Heart right ventricle (tissue), 16 donors: ENCODE data around the gene KIF22. TPM values are rescaled to one million over a fixed set of nuclear protein-coding genes. Genes with fewer than 3 reads are reported as not detected.

ENCODE experiments used
- ATAC-seq, 8 donors: fragments of 200-7000 bp; cut with Tn5 transposase; one replicate each; pipeline ENCODE4 v1.9.1; 2020; ENCODE audit warnings: mild to moderate bottlenecking in 8 of 8, moderate library complexity in 8 of 8, moderate number of reproducible peaks in 1 of 8
- DNase-seq, 2 donors: peaks; one replicate each; pipeline ENCODE4 v3.0.0-alpha.2; 2020
- H3K27ac ChIP-seq, 10 donors: fragments of 200-600 bp; sonication (generic) in 2 of 10; one replicate each; pipeline versions ENCODE4 v1.5.0 to v1.8.0; 2020 to 2022; ENCODE audit warnings: mild to moderate bottlenecking in 3 of 10
- H3K27me3 ChIP-seq, 7 donors: fragments of 200-600 bp; one replicate each; pipeline ENCODE4 v1.8.0; 2021 to 2022; ENCODE audit warnings: mild to moderate bottlenecking in 2 of 7
- H3K36me3 ChIP-seq, 9 donors: fragments of 200-600 bp; sonication (generic) in 1 of 9; one replicate each; pipeline versions ENCODE4 v1.5.0 to v1.8.0; 2020 to 2022; ENCODE audit warnings: mild to moderate bottlenecking in 2 of 9
- H3K4me1 ChIP-seq, 9 donors: fragments of 200-600 bp; sonication (generic) in 1 of 9; one replicate each; pipeline versions ENCODE4 v1.5.0 to v1.8.0; 2020 to 2022; ENCODE audit warnings: mild to moderate bottlenecking in 4 of 9
- H3K4me3 ChIP-seq, 10 donors: fragments of 200-600 bp; sonication (generic) in 2 of 10; one replicate each; pipeline versions ENCODE4 v1.5.0 to v1.8.0; 2020 to 2022; ENCODE audit warnings: mild to moderate bottlenecking in 7 of 10, moderate library complexity in 2 of 10
- H3K9me3 ChIP-seq, 11 donors: fragments of 200-600 bp in 10 of 11; sonication (generic) in 2 of 11; one replicate each; pipeline versions ENCODE4 v1.5.0 to v1.8.0; 2013 to 2022; ENCODE audit warnings: mild to moderate bottlenecking in 2 of 11, control low read depth in 1 of 11, moderate library complexity in 1 of 11
- WGBS, 2 donors: extraction: QIAGEN DNeasy Blood & Tissue Kit; methylation state at CpG; one replicate each; pipeline ENCODE4 v1.1.7; 2013; ENCODE audit warnings: inconsistent platforms in 1 of 2; 5-methylcytosine and 5-hydroxymethylcytosine counted together
- intact Hi-C, 10 donors: fragments of 100-400 bp; cut with DNase I; formaldehyde crosslinking; loops; one replicate each; pipeline versions ENCODE4 v1.11.1 to v1.14.2; 2022
- polyA plus RNA-seq, 2 donors: library from polyadenylated mRNA; stranded (reverse); fragments of 200-250 nt; gene quantifications; one replicate each; pipeline ENCODE4 v1.2.3, GENCODE V29; 2013
- total RNA-seq, 10 donors: library from RNA; stranded (reverse); fragmentation: NEBNext Ultra II Directional in 3 of 10; extraction: Animal tissue kit (Norgen Biotek cat#: 25700) in 3 of 10; gene quantifications; one replicate each; pipeline versions ENCODE4 v1.2.1 to v1.2.4, GENCODE V29; 2021 to 2023
- TF ChIP-seq, protein P1 (sequence below), 9 donors: fragments of 200-600 bp; sonication (generic) in 2 of 9; IDR thresholded peaks; one replicate each; pipeline versions ENCODE4 v1.5.0 to v1.8.0; 2021 to 2022; ENCODE audit warnings: antibody characterized with exemption in 9 of 9, mild to moderate bottlenecking in 5 of 9, moderate library complexity in 1 of 9
- donor health status: Arrhythmogenic right ventricular cardiomyopathy.
- donor health status: ischemic (EF 13 %, LVEDD 7.1; RV severe dilation, severe dysfunction).
- donor health status: healthy with polysubstance abuse.
- donor health status: DM: no; HTN: yes; CAD: no.
- donor health status: DM: no; HTN: no; CAD: no.
- donor health status: ischemic (EF 25% LVEDD 6.9; RV normal size, moderate dysfunction).
- donor health status: ischemic (EF 25% LVEDD 5.7; RV mildly dilated, moderate dysfunction).
- donor health status: healthy.
- donor health status: DM: yes; HTN: yes; CAD: no.
- donor health status: Ischemic cardiomyopathy.
- donor health status: ischemic (EF 35%, LVEDD 5.7; RV mildly dilated, moderate dysfunction).
- donor health status: nonischemic (EF 11% LVEDD 7.7; RV severe dilation, severe dysfunction).
- donor health status: DM: yes; HTN: yes; CAD: no.
- donor health status: PGD.
- donor health status: ischemic (EF 29% LVEDD 5.4; RV normal size, mild dysfunction).
- donor health status: nonischemic (EF 23%, LVEDD 6.1; RV moderate dilation, normal function).

The KIF22 gene
- total and polyA plus RNA-seq, 12 donors: 16.3 to 136 (median 38.6) TPM

DNA sequence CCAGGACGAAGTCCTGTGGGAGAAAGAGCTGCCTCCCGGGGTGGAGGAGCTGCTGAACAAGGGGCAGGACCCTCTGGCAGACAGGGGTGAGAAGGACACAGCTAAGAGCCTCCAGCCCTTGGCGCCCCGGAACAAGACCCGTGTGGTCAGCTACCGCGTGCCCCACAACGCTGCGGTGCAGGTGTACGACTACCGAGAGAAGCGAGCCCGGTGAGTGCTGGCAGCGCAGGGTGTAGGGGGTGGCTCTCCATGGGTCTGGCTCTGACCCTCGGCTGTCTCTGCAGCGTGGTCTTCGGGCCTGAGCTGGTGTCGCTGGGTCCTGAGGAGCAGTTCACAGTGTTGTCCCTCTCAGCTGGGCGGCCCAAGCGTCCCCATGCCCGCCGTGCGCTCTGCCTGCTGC, 51.1 kb downstream of the KIF22 start:
- no peak overlapping the region for H3K4me3 ChIP-seq
- ATAC-seq (no peak), DNase-seq (no peak)
- H3K4me1 ChIP-seq: peaks cover 0 to 5% (median 0%) of the 10 kb centered on the region in 9 donors
- peaks cover 0 to 98% (median 50%) of the 10 kb centered on the region in 9 donors for H3K36me3 ChIP-seq
- H3K27ac ChIP-seq: no peak overlapping the region
- H3K9me3 ChIP-seq: no peaks in the 10 kb centered on the region
- TF ChIP-seq, protein P1, sequence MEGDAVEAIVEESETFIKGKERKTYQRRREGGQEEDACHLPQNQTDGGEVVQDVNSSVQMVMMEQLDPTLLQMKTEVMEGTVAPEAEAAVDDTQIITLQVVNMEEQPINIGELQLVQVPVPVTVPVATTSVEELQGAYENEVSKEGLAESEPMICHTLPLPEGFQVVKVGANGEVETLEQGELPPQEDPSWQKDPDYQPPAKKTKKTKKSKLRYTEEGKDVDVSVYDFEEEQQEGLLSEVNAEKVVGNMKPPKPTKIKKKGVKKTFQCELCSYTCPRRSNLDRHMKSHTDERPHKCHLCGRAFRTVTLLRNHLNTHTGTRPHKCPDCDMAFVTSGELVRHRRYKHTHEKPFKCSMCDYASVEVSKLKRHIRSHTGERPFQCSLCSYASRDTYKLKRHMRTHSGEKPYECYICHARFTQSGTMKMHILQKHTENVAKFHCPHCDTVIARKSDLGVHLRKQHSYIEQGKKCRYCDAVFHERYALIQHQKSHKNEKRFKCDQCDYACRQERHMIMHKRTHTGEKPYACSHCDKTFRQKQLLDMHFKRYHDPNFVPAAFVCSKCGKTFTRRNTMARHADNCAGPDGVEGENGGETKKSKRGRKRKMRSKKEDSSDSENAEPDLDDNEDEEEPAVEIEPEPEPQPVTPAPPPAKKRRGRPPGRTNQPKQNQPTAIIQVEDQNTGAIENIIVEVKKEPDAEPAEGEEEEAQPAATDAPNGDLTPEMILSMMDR (IDR thresholded peaks at IDR 0.05): no peak
- WGBS, 2 donors: 93 to 95% methylated on average over 23 of the region's 23 CpGs
- H3K27me3 ChIP-seq: no peaks in the 10 kb centered on the region
- intact Hi-C loops: loop anchor here in 4 of 10 donors (10.0 kb wide), 2 partner anchors 137 to 147 kb away; no protein-coding TSS in a partner anchor

DNA sequence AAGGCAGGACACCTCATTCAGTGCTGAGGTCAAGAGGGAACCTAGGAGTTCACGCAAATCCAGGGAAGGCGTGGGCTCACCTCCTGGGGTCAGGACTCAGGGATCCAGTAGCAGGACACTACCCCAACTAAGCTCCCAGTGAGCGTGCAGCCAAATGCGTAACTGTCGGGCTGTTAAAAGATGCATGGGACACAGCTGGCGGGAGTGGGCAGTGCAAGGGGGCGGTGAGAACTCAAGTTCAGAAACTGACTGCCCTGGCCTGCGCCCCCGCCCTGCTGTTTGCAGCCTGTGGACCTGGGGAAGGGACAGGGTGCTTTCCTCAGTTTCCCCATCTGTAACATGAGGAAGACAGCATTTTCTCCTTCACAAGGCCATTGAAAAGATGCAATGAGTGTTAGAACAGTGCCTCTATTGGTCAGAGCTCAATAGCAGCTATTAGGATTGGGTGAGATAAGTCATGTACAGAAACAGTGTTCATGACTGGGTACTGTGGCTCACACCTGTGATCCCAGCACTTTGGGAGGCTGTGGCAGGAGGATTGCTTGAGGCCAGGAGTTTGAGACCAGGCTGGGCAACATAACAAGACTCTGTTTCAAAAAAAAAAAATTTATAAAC, 52.3 kb downstream of the KIF22 start:
- Histone ChIP-seq H3K4me1 (peaks cover 0 to 5% (median 0%) of the 10 kb centered on the region in 9 donors), H3K27ac (no peak overlapping the region), H3K36me3 (peaks cover 0 to 98% (median 48%) of the 10 kb centered on the region in 9 donors), H3K4me3 (no peak overlapping the region), H3K27me3 (no peaks in the 10 kb centered on the region), H3K9me3 (no peaks in the 10 kb centered on the region)
- TF ChIP-seq, protein P1 (IDR thresholded peaks at IDR 0.05): no peak
- DNase-seq (no peak), ATAC-seq (no peak)
- intact Hi-C loops: loop anchor here in 4 of 10 donors (10.0 kb wide), 2 partner anchors 138 to 148 kb away; no protein-coding TSS in a partner anchor
- 96 to 97% methylated on average over 9 of the region's 9 CpGs for WGBS, 2 donors

DNA sequence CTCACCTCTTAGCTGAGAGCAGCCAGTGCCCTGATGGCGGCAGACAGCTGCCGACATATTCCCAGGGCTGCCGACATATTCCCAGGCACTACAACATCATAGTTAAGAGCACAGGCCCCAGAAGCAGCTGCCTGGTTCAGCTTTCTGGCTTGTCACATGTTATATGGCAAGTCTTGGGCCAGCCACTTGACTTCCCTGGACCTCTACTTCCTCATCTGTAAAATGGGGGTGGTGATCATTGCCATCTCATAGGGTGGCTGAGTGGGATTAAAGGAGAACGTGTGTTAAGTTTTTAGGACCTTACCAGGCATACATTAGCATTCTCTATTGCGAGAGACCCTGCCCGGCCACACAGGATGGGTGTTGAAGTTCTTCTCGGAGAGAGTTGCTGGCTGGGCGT, 53.4 kb downstream of the KIF22 start:
- Histone ChIP-seq H3K4me3 (no peak overlapping the region), H3K9me3 (no peaks in the 10 kb centered on the region), H3K27ac (no peak overlapping the region), H3K27me3 (no peaks in the 10 kb centered on the region), H3K4me1 (peaks cover 0 to 5% (median 0%) of the 10 kb centered on the region in 9 donors), H3K36me3 (peaks cover 0 to 98% (median 40%) of the 10 kb centered on the region in 9 donors)
- 95 to 98% methylated on average over 8 of the region's 8 CpGs for WGBS, 2 donors
- intact Hi-C loops: loop anchor here in 4 of 10 donors (10.0 kb wide), 2 partner anchors 139 to 149 kb away; no protein-coding TSS in a partner anchor
- DNase-seq: no peak
- TF ChIP-seq, protein P1 (IDR thresholded peaks at IDR 0.05): no peak
- no peak for ATAC-seq

DNA sequence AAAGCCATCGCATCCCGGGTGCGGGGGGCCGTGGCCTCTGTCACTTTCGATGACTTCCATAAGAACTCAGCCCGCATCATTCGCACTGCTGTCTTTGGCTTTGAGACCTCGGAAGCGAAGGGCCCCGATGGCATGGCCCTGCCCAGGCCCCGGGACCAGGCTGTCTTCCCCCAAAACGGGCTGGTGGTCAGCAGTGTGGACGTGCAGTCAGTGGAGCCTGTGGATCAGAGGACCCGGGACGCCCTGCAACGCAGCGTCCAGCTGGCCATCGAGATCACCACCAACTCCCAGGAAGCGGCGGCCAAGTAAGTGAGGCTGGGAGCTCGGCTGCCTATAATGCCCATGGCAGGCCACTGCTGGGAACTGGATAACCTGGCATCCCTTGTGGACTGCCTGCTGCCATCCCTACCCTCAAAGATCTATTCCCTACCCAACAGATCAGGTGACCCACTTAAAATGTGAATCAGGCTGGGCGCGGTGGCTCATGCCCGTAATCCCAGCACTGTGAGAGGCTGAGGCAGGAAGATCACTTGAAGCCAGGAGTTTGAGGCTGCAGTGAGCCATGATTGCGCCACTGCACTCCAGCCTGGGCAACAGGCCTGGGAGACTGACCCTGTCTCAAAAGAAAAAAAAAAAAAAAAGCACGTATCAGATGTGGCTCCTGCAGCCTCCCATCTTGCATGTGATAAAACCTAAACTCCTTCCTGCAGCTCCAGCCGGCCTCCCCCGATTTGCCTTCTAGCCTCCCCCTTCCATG, 54.2 kb downstream of the KIF22 start:
- peak in 1 of 8 donors; percentile 7 for ATAC-seq
- no peaks in the 10 kb centered on the region for H3K9me3 ChIP-seq
- 91% methylated on average over 28 of the region's 28 CpGs for WGBS, 2 donors
- TF ChIP-seq, protein P1 (IDR thresholded peaks at IDR 0.05): no peak
- peaks cover 0 to 90% (median 34%) of the 10 kb centered on the region in 9 donors for H3K36me3 ChIP-seq
- no peaks in the 10 kb centered on the region for H3K27me3 ChIP-seq
- peaks cover 0 to 8% (median 0%) of the 10 kb centered on the region in 9 donors for H3K4me1 ChIP-seq
- intact Hi-C loops: loop anchor here in 6 of 10 donors (5.0 to 10.0 kb wide), 4 partner anchors 32 to 150 kb away; partner anchors contain the start of gene PRRT2 (in 1 of the 6)
- no peak overlapping the region for H3K4me3 ChIP-seq
- peak overlapping the region in 2 of 10 donors; percentile 9 to 19 for H3K27ac ChIP-seq
- no peak for DNase-seq
